Measurements from ENCODE around the gene CADPS.

CADPS gene

GRCh38 chr3:62895901-62896300 is 20.7 kb upstream of the CADPS start:
- TF ChIP-seq CTCF (IDR thresholded peaks at IDR 0.05; ENCODE audit: insufficient read depth, low read length, poor library complexity, severe bottlenecking) = no peak
- no peak overlapping the region for H3K4me3 ChIP-seq (replicated peaks; ENCODE audit: low read depth, low read length)
- no peaks in the 10 kb centered on the region for H3K27me3 ChIP-seq (replicated peaks; ENCODE audit: control insufficient read depth, insufficient read depth, low read length)
- no peak for DNase-seq (ENCODE audit: extremely low read depth, insufficient read length)
- no peaks in the 10 kb centered on the region for H3K36me3 ChIP-seq (ENCODE audit: control insufficient read depth, insufficient read depth, low read length)

GRCh38 chr3:62892951-62893350 is 17.7 kb upstream of the CADPS start:
- H3K36me3 ChIP-seq (ENCODE audit: control insufficient read depth, insufficient read depth, low read length) = no peaks in the 10 kb centered on the region
- H3K4me3 ChIP-seq (replicated peaks; ENCODE audit: low read depth, low read length) = no peak overlapping the region
- TF ChIP-seq CTCF (IDR thresholded peaks at IDR 0.05; ENCODE audit: insufficient read depth, low read length, poor library complexity, severe bottlenecking) = no peak
- DNase-seq (ENCODE audit: extremely low read depth, insufficient read length) = no peak
- no peaks in the 10 kb centered on the region for H3K27me3 ChIP-seq (replicated peaks; ENCODE audit: control insufficient read depth, insufficient read depth, low read length)

- no peak for DNase-seq (ENCODE audit: extremely low read depth, insufficient read length)
- Histone ChIP-seq H3K27me3 (replicated peaks; ENCODE audit: control insufficient read depth, insufficient read depth, low read length) (no peaks in the 10 kb centered on the region), H3K36me3 (ENCODE audit: control insufficient read depth, insufficient read depth, low read length) (no peaks in the 10 kb centered on the region), H3K4me3 (replicated peaks; ENCODE audit: low read depth, low read length) (no peak overlapping the region)
- TF ChIP-seq CTCF (IDR thresholded peaks at IDR 0.05; ENCODE audit: insufficient read depth, low read length, poor library complexity, severe bottlenecking) = no peak
Observed at GRCh38 chr3:62892045-62892444, 16.8 kb upstream of the CADPS start.

GRCh38 chr3:62888778-62889177 is 13.6 kb upstream of the CADPS start:
- no peaks in the 10 kb centered on the region for H3K27me3 ChIP-seq (replicated peaks; ENCODE audit: control insufficient read depth, insufficient read depth, low read length)
- no peak for TF ChIP-seq CTCF (IDR thresholded peaks at IDR 0.05; ENCODE audit: insufficient read depth, low read length, poor library complexity, severe bottlenecking)
- no peak overlapping the region for H3K4me3 ChIP-seq (replicated peaks; ENCODE audit: low read depth, low read length)
- no peaks in the 10 kb centered on the region for H3K36me3 ChIP-seq (ENCODE audit: control insufficient read depth, insufficient read depth, low read length)
- no peak for DNase-seq (ENCODE audit: extremely low read depth, insufficient read length)

- no peak overlapping the region for H3K4me3 ChIP-seq (replicated peaks; ENCODE audit: low read depth, low read length)
- DNase-seq (ENCODE audit: extremely low read depth, insufficient read length) = no peak
- no peak for TF ChIP-seq CTCF (IDR thresholded peaks at IDR 0.05; ENCODE audit: insufficient read depth, low read length, poor library complexity, severe bottlenecking)
- H3K27me3 ChIP-seq (replicated peaks; ENCODE audit: control insufficient read depth, insufficient read depth, low read length) = no peaks in the 10 kb centered on the region
- no peaks in the 10 kb centered on the region for H3K36me3 ChIP-seq (ENCODE audit: control insufficient read depth, insufficient read depth, low read length)
Observed at GRCh38 chr3:62888180-62888579, 13.0 kb upstream of the CADPS start.

GRCh38 chr3:62885136-62885535 is 9.9 kb upstream of the CADPS start:
- H3K36me3 ChIP-seq (ENCODE audit: control insufficient read depth, insufficient read depth, low read length) = no peaks in the 10 kb centered on the region
- no peak overlapping the region for H3K4me3 ChIP-seq (replicated peaks; ENCODE audit: low read depth, low read length)
- no peaks in the 10 kb centered on the region for H3K27me3 ChIP-seq (replicated peaks; ENCODE audit: control insufficient read depth, insufficient read depth, low read length)
- no peak for DNase-seq (ENCODE audit: extremely low read depth, insufficient read length)
- TF ChIP-seq CTCF (IDR thresholded peaks at IDR 0.05; ENCODE audit: insufficient read depth, low read length, poor library complexity, severe bottlenecking) = no peak

Data from GM06990 (cell line).